ENCODE measurements around the gene GIGYF1. TPM values are rescaled to one million over a fixed set of nuclear protein-coding genes. Genes with fewer than 3 reads are reported as not detected.

GIGYF1 gene
- total RNA-seq, 1 experiment from 2014 or later, result 16.3 TPM

GRCh38 chr7:100649826-100650565 lies 44.1 kb downstream of the GIGYF1 start:
- no peak for DNase-seq
- no peak overlapping the region for H2AFZ ChIP-seq (ENCODE audit: low read length)
- no peak overlapping the region for H3K4me2 ChIP-seq (ENCODE audit: low read depth, low read length, poor library complexity, severe bottlenecking)
- H3K36me3 ChIP-seq (ENCODE audit: insufficient read depth, low read length), result no peaks in the 10 kb centered on the region
- H4K20me1 ChIP-seq (ENCODE audit: insufficient read depth, low read depth, low read length), result no peaks in the 10 kb centered on the region
- no peak overlapping the region for H3K27ac ChIP-seq (ENCODE audit: low read length)
- H3K27me3 ChIP-seq (ENCODE audit: low read length), result no peaks in the 10 kb centered on the region
- H3K9me2 ChIP-seq (replicated peaks; ENCODE audit: insufficient read depth, low read length), result no peaks in the 10 kb centered on the region
- no peak overlapping the region for H3K9ac ChIP-seq (ENCODE audit: low read length)
- H3K4me3 ChIP-seq (ENCODE audit: low read length), result no peak overlapping the region
- no peaks in the 10 kb centered on the region for H3K9me3 ChIP-seq (ENCODE audit: low read length)
- H3K4me1 ChIP-seq (ENCODE audit: low read length), result no peaks in the 10 kb centered on the region
- H3K79me2 ChIP-seq (ENCODE audit: low read length), result no peaks in the 10 kb centered on the region

- Histone ChIP-seq H3K9ac (ENCODE audit: low read length) (no peak overlapping the region), H2AFZ (ENCODE audit: low read length) (no peak overlapping the region), H3K4me1 (ENCODE audit: low read length) (peaks cover 12% of the 10 kb centered on the region), H3K9me2 (replicated peaks; ENCODE audit: insufficient read depth, low read length) (no peaks in the 10 kb centered on the region), H4K20me1 (ENCODE audit: insufficient read depth, low read depth, low read length) (no peaks in the 10 kb centered on the region), H3K4me2 (ENCODE audit: low read depth, low read length, poor library complexity, severe bottlenecking) (peak overlapping the region; percentile 30), H3K27me3 (ENCODE audit: low read length) (no peaks in the 10 kb centered on the region), H3K4me3 (ENCODE audit: low read length) (peak overlapping the region; percentile 29; the same call in 1 of the 2 replicates), H3K79me2 (ENCODE audit: low read length) (no peaks in the 10 kb centered on the region), H3K27ac (ENCODE audit: low read length) (no peak overlapping the region), H3K9me3 (ENCODE audit: low read length) (no peaks in the 10 kb centered on the region), H3K36me3 (ENCODE audit: insufficient read depth, low read length) (no peaks in the 10 kb centered on the region)
- peak; percentile 93 for DNase-seq
Observed at GRCh38 chr7:100642534-100642907, 51.5 kb downstream of the GIGYF1 start.

GRCh38 chr7:100641860-100642533 lies 52.1 kb downstream of the GIGYF1 start:
- Histone ChIP-seq H3K9me2 (replicated peaks; ENCODE audit: insufficient read depth, low read length) (no peaks in the 10 kb centered on the region), H3K4me2 (ENCODE audit: low read depth, low read length, poor library complexity, severe bottlenecking) (peak overlapping the region; percentile 30), H3K4me1 (ENCODE audit: low read length) (peaks cover 12% of the 10 kb centered on the region), H3K36me3 (ENCODE audit: insufficient read depth, low read length) (no peaks in the 10 kb centered on the region), H3K79me2 (ENCODE audit: low read length) (no peaks in the 10 kb centered on the region), H3K4me3 (ENCODE audit: low read length) (peak overlapping the region; percentile 29; the same call in 1 of the 2 replicates), H2AFZ (ENCODE audit: low read length) (no peak overlapping the region), H3K27ac (ENCODE audit: low read length) (no peak overlapping the region), H3K9me3 (ENCODE audit: low read length) (no peaks in the 10 kb centered on the region), H3K9ac (ENCODE audit: low read length) (no peak overlapping the region), H3K27me3 (ENCODE audit: low read length) (no peaks in the 10 kb centered on the region), H4K20me1 (ENCODE audit: insufficient read depth, low read depth, low read length) (no peaks in the 10 kb centered on the region)
- DNase-seq, result no peak

GRCh38 chr7:100641463-100641859 lies 52.6 kb downstream of the GIGYF1 start, which contains the start of gene TFR2:
TFR2 (minus strand) TSS chr7:100641552; CDS start chr7:100641509, 43 bp downstream.
- no peaks in the 10 kb centered on the region for H4K20me1 ChIP-seq (ENCODE audit: insufficient read depth, low read depth, low read length)
- no peaks in the 10 kb centered on the region for H3K27me3 ChIP-seq (ENCODE audit: low read length)
- DNase-seq, result no peak
- peaks cover 12% of the 10 kb centered on the region for H3K4me1 ChIP-seq (ENCODE audit: low read length)
- peak within 1 kb of the TSS; percentile 29; the same call in 1 of the 2 replicates for H3K4me3 ChIP-seq (ENCODE audit: low read length)
- no peak within 1 kb of the TSS for H2AFZ ChIP-seq (ENCODE audit: low read length)
- H3K9me3 ChIP-seq (ENCODE audit: low read length), result no peaks in the 10 kb centered on the region
- no peaks in the 10 kb centered on the region for H3K36me3 ChIP-seq (ENCODE audit: insufficient read depth, low read length)
- no peaks in the 10 kb centered on the region for H3K9me2 ChIP-seq (replicated peaks; ENCODE audit: insufficient read depth, low read length)
- no peak within 1 kb of the TSS for H3K9ac ChIP-seq (ENCODE audit: low read length)
- H3K79me2 ChIP-seq (ENCODE audit: low read length), result no peaks in the 10 kb centered on the region
- H3K27ac ChIP-seq (ENCODE audit: low read length), result no peak within 1 kb of the TSS
- H3K4me2 ChIP-seq (ENCODE audit: low read depth, low read length, poor library complexity, severe bottlenecking), result peak within 1 kb of the TSS; percentile 30

- Histone ChIP-seq H3K79me2 (ENCODE audit: low read length) (no peaks in the 10 kb centered on the region), H3K4me2 (ENCODE audit: low read depth, low read length, poor library complexity, severe bottlenecking) (no peak overlapping the region), H3K9ac (ENCODE audit: low read length) (no peak overlapping the region), H2AFZ (ENCODE audit: low read length) (no peak overlapping the region), H3K27ac (ENCODE audit: low read length) (no peak overlapping the region), H3K9me2 (replicated peaks; ENCODE audit: insufficient read depth, low read length) (no peaks in the 10 kb centered on the region), H3K27me3 (ENCODE audit: low read length) (no peaks in the 10 kb centered on the region), H3K4me1 (ENCODE audit: low read length) (peaks cover 12% of the 10 kb centered on the region), H3K9me3 (ENCODE audit: low read length) (no peaks in the 10 kb centered on the region), H4K20me1 (ENCODE audit: insufficient read depth, low read depth, low read length) (no peaks in the 10 kb centered on the region), H3K36me3 (ENCODE audit: insufficient read depth, low read length) (no peaks in the 10 kb centered on the region), H3K4me3 (ENCODE audit: low read length) (no peak overlapping the region)
- DNase-seq, result no peak
Observed at GRCh38 chr7:100640517-100641440, 53.3 kb downstream of the GIGYF1 start.

- Histone ChIP-seq H3K27ac (ENCODE audit: low read length) (no peak overlapping the region), H3K79me2 (ENCODE audit: low read length) (no peaks in the 10 kb centered on the region), H2AFZ (ENCODE audit: low read length) (no peak overlapping the region), H3K4me3 (ENCODE audit: low read length) (no peak overlapping the region), H3K36me3 (ENCODE audit: insufficient read depth, low read length) (no peaks in the 10 kb centered on the region), H3K9me2 (replicated peaks; ENCODE audit: insufficient read depth, low read length) (no peaks in the 10 kb centered on the region), H3K9me3 (ENCODE audit: low read length) (no peaks in the 10 kb centered on the region), H4K20me1 (ENCODE audit: insufficient read depth, low read depth, low read length) (no peaks in the 10 kb centered on the region), H3K4me1 (ENCODE audit: low read length) (peaks cover 12% of the 10 kb centered on the region), H3K9ac (ENCODE audit: low read length) (no peak overlapping the region), H3K4me2 (ENCODE audit: low read depth, low read length, poor library complexity, severe bottlenecking) (no peak overlapping the region), H3K27me3 (ENCODE audit: low read length) (no peaks in the 10 kb centered on the region)
- DNase-seq, result no peak
Observed at GRCh38 chr7:100639995-100640516, 54.0 kb downstream of the GIGYF1 start.

- H3K9ac ChIP-seq (ENCODE audit: low read length), result peak overlapping the region; percentile 86
- H3K27me3 ChIP-seq (ENCODE audit: low read length), result no peaks in the 10 kb centered on the region
- peak overlapping the region; percentile 67 for H3K4me3 ChIP-seq (ENCODE audit: low read length)
- no peaks in the 10 kb centered on the region for H3K9me2 ChIP-seq (replicated peaks; ENCODE audit: insufficient read depth, low read length)
- H3K79me2 ChIP-seq (ENCODE audit: low read length), result no peaks in the 10 kb centered on the region
- peak overlapping the region; percentile 63 for H3K4me2 ChIP-seq (ENCODE audit: low read depth, low read length, poor library complexity, severe bottlenecking)
- H3K36me3 ChIP-seq (ENCODE audit: insufficient read depth, low read length), result no peaks in the 10 kb centered on the region
- H2AFZ ChIP-seq (ENCODE audit: low read length), result peak overlapping the region; percentile 5; the same call in 1 of the 2 replicates
- H4K20me1 ChIP-seq (ENCODE audit: insufficient read depth, low read depth, low read length), result no peaks in the 10 kb centered on the region
- H3K27ac ChIP-seq (ENCODE audit: low read length), result peak overlapping the region; percentile 52
- no peaks in the 10 kb centered on the region for H3K9me3 ChIP-seq (ENCODE audit: low read length)
- peaks cover 10% of the 10 kb centered on the region for H3K4me1 ChIP-seq (ENCODE audit: low read length)
- peak; percentile 79 for DNase-seq
Observed at GRCh38 chr7:100632951-100633717, 60.9 kb downstream of the GIGYF1 start.

All from Karpas-422 (cell line).